Right forelimb (tissue), 1 donor: ENCODE results near the gene KCNC2.

ENCODE experiments used
- DNase-seq: peaks from one replicate; pipeline ENCODE4 v3.0.0-alpha.2; 2018

KCNC2 gene

DNA sequence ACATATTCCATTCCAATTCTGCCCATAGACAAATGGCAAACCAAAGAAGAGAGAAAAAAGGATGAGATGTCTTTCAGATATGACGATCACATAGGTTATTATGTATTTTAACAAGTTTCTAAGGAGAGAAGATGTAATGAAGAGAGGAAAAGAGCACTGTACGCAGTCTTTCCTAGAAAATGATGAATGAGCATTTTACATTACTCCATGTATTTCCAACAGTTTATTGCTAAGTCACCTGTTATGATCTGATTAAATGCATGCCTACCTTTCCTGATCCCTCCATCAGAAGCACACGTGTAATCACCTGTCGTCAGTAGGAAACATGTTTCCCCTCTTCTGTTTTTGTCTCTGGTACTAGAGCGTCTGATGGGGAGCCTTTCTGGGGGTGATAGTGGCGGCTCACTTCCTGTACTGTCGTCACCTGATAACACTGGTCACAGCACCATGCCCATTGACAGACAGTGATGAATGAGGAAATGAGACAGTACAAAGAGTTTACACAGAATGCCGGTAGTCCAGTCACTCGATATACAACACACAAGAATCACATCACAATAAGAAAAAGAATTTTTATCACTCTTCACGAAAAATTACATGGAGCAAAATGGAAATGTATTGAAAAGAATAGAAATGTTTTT is 161.6 kb downstream of the KCNC2 start:
- DNase-seq, result no peak

DNA sequence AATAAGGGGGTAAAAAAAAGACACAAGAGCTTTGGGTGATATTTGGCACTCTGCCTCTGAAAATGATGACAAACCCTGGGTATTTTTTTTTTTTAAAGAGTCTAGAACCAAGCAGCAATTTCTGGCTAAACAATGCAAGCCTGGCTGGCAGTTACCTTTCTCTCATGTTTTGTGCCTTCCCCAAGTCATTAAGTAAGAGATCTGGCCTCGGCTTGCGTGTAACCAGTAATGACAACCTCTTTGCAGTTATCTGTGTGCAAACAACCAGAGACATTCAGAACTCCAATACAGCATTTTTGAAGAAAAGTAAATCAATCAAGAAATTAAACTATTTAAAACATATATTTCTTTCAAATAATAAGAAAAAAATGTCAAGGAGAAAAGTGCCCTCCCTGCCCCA is 167.5 kb downstream of the KCNC2 start:
- no peak for DNase-seq

DNA sequence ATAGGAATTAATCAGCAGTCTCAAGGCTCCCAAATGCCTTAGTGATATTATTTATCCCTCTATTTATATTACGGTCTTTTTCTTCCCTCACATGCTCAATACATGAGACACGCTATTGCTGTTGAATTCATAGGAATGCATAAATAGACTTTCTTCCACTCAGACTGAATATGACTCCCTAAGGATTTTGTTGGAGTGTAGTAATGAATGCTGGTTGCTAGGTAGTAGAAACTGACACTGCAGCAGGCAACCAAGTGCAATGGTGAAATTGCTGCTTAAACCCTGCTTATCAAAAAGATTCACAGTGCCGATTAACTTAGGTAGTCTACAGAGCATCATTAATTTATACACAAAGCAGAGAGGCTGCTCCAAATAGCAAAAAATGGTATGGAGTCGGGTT is 168.2 kb downstream of the KCNC2 start:
- no peak for DNase-seq

DNA sequence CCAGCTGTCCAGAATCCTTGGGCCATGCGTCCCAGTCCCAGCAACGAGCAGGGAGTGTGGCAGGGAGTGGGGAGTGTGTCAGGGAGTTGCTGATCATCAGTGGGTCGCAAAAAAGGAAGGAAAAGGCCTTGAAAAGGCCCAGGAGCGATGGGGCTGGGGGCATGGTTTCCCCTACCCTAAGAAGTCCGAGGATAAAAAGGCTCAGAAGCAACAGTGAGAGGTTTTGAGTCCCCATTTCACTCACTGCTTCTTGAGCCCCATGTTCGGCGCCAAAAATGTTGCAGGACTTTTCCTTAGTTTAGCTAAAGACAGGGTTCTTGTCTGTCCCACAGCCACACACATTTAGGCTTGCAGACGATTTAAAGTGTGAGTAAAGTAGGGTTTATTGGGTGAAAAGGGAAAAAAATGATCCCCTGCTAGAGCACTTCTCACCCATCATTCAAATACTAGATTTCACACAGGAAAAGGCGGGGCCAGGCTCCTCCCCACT is 189.5 kb downstream of the KCNC2 start:
- DNase-seq, result no peak

DNA sequence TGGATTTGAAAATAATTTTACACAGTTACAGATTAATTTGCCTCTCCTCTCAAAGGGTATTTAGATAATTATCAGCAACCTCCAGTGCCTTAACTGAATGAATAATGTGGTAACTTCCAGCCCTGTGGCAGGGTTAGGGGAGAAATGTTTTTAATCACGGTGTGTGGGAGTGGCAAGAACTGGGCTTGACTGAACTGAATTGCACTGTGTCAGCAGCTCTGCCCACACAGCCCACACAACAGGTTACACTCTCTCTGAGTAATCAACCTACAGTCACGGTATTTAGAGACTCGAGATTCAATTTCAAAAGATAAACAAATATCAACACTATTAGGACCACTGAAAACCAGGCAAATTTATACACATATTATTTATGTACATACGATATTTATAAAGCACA is 198.5 kb downstream of the KCNC2 start:
- no peak for DNase-seq

DNA sequence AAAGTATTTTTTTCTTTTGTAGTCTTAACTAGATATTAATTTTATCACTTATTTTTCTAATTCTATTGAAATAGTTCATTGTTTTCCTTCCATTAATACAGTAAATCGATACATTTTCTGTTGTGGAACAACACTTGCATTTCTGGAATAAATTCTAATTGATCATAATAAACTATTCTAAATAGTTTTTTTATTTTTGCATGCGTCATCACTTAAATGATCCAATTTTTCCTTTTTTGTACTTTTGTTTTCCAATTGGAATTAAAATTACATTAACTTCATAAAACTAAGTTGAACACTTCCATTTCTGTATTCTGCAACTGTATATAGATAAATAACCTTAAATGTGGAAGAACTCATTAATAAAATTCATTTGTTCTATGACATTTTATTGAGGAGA is 202.5 kb downstream of the KCNC2 start:
- no peak for DNase-seq

DNA sequence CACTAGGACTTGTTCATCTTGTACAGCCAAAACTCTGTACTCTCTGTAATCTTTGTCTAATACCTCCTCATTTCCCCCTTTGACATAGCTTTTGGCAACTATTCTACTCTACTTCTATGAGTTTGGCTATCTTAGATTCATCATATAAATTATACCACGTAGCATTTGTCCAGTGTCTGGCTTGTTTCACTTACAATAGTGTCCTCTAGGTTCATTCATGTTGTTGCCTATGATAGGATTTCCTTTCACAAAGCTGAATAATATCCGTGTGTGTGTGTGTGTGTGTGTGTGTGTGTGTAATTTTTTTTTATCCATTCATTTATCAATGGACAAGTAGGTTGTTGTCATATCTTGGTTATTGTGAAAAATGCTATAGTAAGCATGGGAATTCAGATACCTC is 209.5 kb downstream of the KCNC2 start:
- no peak for DNase-seq

DNA sequence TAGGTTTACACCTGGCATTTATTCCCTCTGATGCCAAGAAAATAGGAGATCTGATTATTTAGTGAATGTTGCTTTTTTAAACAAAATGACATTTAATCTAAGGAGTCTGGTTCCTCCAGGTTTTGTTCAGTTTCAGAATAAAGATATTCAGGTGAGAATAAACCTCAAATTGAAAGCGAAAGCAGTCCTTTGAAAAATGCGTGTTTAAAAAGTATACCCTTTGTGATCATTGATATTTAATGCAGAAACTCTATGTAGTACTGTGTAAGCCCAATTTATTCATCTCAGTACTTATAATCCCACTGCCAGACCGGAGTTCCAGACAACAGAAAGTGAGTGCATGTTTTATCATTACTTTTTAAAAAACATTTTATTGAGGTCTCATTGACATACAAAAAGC is 210.2 kb downstream of the KCNC2 start:
- DNase-seq, result no peak
